Fibroblast of villous mesenchyme (primary cell): Measurements from ENCODE around the gene ZFAND3. TPM values are rescaled to one million over a fixed set of nuclear protein-coding genes. Genes with fewer than 3 reads are reported as not detected.

ENCODE experiments used
- DNase-seq: peaks from one replicate; pipeline ENCODE4 v3.0.0-alpha.2; 2010; ENCODE audit warnings: low read depth
- H3K4me3 ChIP-seq: 2 replicates; pipeline ENCODE4 v1.5.1; 2011; ENCODE audit warnings: low read depth, mild to moderate bottlenecking, low read length
- total RNA-seq: library from RNA; depleted of rRNA; stranded (reverse); fragments of >200 nt; gene quantifications from 2 replicates; pipeline ENCODE4 v1.2.3, GENCODE V29; 2012
- TF ChIP-seq, protein P1 (sequence below): IDR thresholded peaks from 2 replicates; pipeline ENCODE4 v1.5.1; 2012; ENCODE audit warnings: low read depth, mild to moderate bottlenecking, low read length; ENCODE audit not compliant: insufficient read depth

Gene ZFAND3
- total RNA-seq, 1 donor = 20.3 TPM

DNA sequence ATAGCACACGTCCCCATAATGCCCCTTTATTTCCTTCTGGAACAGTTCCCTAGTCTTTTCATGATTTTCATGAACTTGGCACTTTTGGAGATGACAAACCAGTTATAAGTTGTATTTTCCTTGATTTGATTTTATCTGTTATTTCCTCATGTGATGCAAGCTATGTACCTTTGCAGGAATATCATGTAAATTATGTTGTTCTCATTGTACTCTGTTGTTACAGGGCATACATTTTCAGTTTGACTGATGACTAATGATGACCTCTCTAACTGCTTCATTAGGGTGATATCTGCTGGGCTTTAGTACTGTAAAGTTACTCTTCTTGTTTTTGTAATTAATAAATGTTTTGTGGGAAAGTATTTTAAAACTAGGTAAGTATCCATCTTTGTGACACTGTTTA, 147.3 kb downstream of the ZFAND3 start:
- H3K4me3 ChIP-seq = no peak overlapping the region
- DNase-seq = no peak
- TF ChIP-seq, protein P1, sequence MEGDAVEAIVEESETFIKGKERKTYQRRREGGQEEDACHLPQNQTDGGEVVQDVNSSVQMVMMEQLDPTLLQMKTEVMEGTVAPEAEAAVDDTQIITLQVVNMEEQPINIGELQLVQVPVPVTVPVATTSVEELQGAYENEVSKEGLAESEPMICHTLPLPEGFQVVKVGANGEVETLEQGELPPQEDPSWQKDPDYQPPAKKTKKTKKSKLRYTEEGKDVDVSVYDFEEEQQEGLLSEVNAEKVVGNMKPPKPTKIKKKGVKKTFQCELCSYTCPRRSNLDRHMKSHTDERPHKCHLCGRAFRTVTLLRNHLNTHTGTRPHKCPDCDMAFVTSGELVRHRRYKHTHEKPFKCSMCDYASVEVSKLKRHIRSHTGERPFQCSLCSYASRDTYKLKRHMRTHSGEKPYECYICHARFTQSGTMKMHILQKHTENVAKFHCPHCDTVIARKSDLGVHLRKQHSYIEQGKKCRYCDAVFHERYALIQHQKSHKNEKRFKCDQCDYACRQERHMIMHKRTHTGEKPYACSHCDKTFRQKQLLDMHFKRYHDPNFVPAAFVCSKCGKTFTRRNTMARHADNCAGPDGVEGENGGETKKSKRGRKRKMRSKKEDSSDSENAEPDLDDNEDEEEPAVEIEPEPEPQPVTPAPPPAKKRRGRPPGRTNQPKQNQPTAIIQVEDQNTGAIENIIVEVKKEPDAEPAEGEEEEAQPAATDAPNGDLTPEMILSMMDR = no peak

DNA sequence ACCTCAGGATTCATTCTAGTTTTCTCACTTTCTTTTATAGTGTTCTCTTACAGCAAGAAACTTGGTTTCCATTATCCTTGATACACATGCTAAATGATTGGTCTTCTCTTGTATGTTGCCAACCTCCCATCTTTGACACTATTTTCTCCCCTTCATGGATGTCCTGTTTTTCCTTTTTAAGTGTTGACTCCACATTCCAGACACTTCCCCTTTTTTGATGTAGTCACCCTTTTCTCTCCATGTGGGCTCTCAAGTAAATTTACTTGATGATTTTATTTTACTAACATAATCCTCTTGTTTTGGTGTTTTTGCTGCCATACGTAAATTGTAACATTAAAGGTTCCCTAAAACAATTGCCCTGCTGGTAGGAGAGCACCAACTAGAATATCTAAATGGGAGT, 148.1 kb downstream of the ZFAND3 start:
- no peak for DNase-seq
- TF ChIP-seq, protein P1 = no peak
- H3K4me3 ChIP-seq = no peak overlapping the region

DNA sequence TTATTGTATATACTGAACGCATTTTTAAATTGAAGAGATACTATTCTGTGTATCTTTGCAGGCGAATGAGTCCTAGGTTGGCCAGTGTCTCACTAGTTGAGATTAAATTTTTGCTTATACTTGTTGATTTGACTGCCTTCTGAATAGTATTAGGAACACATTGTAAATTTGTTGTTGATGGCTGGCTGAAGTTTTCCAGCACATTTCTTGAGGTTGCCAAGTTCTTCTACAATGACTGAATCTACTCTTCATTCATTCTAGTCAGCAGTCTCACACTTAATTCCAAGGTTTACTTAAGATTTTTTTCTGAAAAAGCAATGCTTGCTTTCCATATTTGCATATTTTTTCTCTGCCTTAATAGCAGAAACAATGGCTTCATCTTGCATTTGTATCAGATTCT, 151.7 kb downstream of the ZFAND3 start:
- no peak overlapping the region for H3K4me3 ChIP-seq
- TF ChIP-seq, protein P1 = no peak
- peak; percentile 40 for DNase-seq

DNA sequence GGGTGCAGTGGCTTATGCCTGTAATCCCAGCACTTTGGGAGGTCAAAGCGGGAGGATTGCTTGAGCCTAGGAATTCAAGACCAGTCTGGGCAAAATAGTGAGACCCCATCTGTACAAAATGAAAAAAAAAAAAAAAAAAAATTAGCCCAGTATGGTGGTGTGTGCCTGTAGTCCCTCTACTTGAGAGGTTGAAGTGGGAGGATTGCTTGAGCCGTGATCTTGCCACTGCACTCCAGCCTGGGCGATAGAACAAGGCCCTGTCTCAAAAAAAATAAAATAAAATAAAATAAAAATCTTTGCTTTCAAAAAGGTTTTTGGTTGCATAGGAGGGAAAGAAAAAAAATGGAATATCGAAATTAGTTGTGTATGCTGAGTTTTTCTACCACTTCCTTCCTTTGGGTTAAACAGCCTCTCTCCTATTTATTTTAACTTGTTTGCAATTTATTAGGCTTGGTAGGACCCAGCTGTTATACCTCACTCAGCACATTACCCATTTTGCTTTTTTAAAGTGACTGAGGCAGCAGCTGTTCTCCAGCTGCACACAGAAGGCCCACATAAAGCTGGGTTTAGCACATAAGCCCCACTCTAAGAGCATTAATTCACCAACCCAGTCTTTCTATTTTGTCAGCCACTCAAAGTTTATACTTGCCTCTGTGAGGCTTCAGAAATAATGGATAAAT, 152.3 kb downstream of the ZFAND3 start:
- DNase-seq = peak; percentile 85
- H3K4me3 ChIP-seq = no peak overlapping the region
- TF ChIP-seq, protein P1 = no peak

DNA sequence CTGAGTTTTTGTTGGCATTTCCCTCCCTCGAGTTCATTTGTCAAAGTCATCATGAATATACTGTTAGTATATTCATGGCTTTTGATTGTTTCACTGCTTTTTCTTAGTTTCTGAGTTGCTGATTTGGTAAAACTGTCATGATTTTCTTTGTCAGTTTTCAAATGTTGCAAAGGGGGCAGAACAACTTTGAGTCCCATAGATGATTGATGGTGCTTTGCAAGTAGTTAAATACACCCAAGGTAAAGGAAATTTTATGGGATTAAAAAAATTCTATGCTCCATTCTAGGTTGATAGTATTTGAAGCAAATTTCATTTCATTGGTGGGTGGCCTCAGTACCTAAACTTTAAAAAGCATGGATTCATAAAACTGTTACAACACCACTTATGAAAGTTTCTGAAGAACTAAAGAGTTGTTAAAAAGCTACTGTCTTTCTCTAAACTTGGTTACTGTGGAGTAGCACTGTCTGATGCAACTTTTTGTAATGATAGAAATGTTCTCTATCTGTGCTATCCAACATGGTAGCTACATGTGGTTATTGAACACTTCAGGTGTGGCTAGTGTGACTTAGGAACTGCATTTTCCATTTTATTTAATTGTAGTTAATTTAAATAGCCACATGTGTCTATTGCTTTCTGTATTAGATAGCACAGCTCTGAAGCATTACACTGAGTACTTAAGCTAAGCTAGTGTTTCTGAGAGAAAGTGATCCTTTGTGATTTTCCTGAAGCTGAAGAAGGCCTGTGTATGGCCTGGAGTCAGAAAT, 153.6 kb downstream of the ZFAND3 start:
- DNase-seq = peak; percentile 61
- H3K4me3 ChIP-seq = no peak overlapping the region
- TF ChIP-seq, protein P1 = no peak

DNA sequence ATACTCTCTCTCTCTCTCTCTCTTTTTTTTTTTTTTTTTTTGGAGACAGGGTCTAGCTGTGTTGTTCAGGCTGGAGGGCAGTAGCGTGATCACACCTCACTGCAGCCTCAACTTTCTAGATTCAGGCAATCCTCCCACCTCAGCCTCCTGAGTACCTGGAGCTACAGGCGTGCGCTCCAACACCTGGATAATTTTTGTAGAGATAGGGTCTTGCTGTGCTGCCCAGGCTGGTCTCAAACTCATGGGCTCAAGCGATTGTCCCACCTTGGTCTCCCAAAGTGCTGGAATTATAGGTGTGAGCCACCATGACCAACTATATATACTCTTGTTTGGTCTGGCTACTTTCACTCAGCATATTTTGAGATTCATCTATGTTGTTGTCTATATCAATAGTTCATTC, 154.9 kb downstream of the ZFAND3 start:
- no peak overlapping the region for H3K4me3 ChIP-seq
- DNase-seq = no peak
- TF ChIP-seq, protein P1 = no peak
